Activated CD8-positive, alpha-beta memory T cell treated with anti-CD3 and anti-CD28 coated beads for 4 hours (primary cell): ENCODE results near the gene UXS1.
"Not testable (repeated sequence)": the region's sequence is repeated elsewhere in the genome, so short reads cannot be mapped to it uniquely, and the experiment has no call there.

Experiments
- DNase-seq, 2 donors: peaks; one replicate each; pipeline ENCODE4 v3.0.0-alpha.2; 2020; ENCODE audit warnings: low read depth in 2 of 2

The UXS1 gene

DNA sequence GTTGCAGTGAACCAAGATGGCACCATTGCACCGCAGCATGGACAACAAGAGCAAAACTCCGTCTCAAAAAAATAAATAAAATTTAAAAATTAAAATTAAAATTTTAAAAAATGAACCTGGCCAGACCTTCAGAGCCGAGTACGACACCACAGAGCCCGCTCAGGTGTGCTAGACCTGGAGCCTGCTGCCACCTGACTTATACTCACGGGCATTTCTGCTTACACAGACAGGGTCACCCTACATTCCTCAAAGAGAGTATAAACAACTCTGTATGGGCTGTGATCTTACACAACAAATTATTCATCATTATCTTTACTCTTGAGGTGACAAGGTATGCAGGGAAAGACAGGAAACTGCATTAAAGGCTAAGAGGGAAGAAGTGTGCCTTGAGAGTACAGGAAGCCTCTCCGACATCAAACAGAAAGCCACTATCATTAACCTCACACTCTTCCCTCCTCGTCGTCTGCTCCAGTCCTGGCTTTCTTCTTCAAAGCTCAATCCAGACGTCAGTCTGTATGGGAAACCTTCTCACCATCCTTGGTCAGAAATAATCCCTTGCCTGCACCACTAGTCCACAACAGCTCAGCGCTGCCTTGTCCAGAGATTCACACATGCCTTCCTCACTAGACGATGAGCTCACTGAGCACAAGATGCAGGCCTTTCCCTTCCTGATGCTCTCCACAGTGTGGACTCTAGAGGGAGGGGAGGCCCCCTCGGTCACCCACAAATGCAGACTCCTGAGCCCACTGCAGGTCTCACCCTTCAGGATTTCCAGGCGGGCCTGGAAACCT, 56.2 kb downstream of the UXS1 start:
- no peak for DNase-seq

DNA sequence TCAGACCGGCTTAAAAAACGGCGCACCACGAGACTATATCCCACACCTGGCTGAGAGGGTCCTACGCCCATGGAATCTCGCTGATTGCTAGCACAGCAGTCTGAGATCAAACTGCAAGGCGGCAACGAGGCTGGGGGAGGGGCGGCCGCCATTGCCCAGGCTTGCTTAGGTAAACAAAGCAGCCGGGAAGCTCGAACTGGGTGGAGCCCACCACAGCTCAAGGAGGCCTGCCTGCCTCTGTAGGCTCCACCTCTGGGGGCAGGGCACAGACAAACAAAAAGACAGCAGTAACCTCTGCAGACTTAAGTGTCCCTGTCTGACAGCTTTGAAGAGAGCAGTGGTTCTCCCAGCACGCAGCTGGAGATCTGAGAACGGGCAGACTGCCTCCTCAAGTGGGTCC, 62.9 kb downstream of the UXS1 start:
- not testable (repeated sequence) for DNase-seq

DNA sequence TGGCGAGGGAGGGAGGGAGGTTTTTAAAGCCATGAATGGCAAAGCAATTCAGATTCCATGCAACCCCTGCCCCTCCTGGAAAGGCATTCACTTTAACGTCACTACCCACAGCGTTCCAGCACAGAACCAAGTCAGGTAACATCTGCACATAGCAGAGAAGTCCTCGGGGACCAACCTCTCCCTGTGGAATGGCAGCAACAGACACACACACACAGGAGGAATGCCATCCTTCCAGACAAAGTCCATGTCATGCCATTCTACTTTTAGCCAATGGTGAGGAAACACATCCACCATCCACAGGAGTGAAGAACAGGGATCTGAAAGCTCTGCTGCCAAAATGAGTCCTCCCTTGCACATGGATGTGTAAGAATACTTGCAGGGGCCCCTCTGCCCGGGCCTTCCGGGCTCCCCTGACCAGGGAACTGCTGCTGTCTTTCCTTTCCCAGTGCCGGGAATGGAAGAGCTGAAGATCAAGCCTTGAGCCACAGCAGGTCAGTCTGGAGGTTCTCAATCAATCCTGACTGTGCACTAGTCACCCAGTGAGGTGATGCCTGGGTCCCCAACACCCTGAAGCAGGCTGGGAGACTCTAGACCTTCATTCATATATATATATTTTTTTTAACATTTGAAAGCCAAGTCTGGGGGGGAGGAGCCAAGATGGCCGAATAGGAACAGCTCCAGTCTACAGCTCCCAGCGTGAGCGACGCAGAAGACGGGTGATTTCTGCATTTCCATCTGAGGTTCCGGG, 63.7 kb downstream of the UXS1 start:
- DNase-seq = no peak

DNA sequence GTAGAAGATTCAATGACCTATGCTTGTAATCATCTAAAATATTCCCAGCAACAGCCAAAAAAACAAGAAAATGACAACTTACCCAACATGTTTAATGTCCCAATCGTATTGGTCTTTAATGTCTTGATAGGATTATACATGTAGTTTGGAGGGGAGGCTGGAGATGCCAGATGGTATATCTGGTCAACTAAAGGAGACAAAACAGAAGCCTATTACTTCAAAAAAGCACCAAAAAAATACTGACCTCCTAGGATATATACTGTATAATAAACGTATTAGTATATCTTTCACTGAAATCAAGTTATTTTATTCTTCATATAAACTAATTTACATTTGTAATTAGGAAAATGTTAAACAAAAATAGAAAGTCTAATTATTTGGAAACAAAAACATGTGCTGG, 64.5 kb downstream of the UXS1 start:
- no peak for DNase-seq

DNA sequence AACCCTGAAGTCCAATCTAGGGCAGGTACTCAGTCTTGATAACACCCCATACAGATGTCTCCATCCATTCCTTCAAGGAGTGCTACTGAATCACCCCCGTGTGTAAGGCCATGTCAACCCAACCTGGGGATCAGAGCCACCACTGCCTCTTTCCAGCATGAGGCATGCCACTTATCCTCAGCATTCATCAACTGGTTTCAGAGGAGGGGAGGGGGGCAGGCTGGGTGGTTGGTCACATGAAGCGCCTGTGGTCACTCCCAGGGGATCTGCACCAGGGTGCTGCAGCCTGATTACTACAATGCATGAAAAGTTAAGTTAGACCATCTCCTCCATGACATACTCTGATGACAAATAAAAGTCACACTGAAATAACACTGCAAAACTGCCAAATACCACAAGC, 65.0 kb downstream of the UXS1 start:
- DNase-seq = no peak

DNA sequence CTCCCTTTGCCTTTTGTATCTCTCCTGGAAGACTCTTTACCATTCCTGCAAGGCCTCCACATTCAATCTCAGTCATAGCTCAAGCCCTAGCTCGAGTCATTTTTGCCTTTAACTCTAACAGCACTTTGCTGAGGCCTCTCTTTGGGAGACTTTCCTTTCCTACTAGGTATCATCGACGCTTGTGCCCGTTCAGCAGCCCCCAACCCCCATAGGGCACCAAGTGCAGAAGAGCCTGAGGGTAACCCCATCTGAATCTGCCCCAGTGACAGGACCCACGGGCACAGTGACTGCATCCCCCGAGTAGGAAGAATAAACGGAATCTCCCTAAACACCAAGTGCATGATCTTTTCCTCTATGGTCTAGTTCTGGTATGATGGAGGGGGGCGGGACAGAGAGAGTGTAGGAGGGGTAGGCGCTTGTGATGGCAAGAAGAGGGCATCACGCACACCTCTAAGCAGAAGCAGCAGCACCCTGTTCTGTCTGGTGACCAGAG, 66.3 kb downstream of the UXS1 start:
- DNase-seq = no peak

DNA sequence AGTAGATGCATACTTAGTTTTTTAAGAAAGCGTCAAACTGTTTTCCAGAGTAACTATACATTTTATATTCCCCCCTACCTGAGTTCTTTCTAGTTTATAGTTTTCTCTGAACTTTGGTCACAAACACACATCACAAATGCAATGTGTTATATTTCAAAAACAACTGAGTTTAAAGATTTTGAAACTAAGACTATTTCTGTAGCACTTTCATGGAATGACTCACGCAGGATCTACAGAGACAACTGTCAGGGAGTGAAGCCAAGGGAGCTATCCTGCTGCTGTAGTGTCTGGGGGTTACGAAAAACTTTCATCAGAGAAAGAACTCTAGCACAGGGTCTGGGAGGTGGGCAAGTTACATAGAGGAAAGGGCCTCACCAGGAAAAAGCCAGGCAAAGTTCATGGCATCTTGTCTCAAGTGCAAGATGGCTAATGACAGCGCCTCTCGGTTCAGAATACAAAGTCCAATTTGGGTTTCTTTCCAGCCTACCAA, 66.8 kb downstream of the UXS1 start:
- no peak for DNase-seq

DNA sequence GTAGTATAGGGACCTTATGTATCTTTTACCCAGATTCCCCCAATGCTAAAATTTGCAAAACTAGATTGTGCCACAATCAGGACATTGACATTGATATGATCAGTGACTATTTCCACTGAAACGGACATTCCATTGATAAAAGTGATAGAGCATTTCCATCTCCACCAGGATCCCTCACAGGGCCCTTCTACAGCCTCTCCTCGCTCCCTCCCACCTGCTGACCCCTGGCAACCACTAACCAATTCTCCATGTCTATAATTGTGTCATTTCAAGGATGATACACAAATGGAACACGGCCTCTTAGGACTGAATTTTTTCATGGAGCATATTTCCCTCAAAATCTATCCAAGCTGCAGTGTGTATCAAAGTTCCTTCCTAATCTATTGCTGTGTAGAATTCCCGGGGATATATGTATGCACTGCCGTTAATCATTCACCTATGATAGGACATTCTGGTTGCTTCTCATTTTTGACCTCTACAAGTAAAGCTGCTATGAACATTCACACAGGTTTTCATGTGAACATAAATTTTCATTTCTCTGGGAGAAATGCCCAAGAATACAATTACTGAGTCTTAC, 67.3 kb downstream of the UXS1 start:
- no peak for DNase-seq

DNA sequence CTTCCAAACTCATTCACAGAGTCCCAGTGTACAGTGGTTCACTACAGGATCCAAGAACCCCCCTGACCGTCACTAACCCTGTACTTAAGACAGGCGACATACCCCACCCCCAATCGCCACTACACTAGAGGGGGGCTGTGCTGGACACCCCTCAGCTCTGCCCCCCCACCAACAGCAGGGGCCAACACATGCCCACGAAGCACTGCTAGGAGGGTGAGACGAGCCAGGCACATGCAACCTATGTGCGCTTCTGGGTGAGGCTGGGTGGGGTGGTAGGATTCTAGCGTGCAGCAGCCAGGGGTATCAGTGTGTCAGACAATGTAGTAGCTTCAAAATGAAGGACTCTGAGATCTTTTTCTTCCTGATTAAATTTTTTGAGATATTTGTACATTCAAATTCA, 67.8 kb downstream of the UXS1 start:
- DNase-seq = no peak

DNA sequence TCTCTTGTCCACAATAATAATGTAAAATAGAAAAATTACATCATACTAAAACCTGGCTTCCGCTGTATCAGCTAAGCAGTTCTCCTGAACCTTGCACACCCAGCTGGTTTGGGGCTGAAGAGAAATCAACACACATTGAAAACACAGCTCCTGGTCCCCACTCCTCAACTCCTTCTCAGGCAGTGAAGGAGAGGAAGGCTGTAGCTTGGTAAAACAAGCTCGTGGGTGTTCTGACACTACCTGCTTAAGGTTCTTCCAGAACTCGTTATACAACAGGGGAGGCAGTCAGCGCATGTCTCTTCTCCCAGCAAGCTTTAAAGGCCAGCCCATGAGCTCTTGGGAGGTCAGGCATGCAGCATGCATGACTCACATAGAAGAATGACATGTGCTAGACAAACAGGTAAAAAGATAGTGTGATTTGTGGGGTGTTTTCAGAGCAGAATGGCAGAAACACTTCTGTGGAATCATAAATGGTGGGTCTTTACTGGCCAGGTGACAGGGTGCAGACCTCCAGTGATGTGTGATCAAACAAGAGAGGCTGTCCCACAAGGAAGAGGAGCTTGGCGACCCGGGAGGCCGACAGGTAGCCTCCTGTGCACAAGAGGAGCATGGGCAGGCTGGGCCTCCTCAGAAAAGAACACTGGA, 69.1 kb downstream of the UXS1 start:
- no peak for DNase-seq

DNA sequence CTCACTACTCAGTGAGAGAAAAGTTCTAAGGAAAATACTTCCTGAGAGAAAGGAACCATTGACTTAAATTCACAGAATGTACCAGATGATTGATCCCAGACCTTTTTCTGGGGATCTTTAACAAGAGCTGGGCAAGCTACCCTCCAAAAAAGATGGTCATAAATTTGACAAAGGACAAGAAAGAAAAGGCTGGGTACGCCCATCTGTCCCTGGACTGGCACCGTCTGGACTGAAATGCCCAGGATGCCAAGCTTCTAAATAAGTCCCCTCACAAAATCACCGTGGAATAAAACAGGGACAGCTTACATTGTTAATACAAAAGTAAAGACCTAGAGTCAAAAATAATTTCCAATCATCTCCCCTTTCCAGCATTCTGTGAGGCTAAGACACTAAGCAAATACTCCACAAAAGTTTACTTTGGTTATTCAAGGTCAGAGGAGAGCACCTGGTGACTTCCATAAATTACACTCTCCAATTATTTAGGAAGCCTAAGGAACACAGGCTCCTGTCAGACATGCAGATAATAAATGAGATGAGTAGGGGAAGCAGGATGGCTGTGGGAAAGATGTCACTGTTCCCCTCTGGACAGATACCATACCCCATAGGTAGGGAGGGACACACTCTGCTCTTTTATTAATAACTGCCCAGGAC, 69.9 kb downstream of the UXS1 start:
- no peak for DNase-seq

DNA sequence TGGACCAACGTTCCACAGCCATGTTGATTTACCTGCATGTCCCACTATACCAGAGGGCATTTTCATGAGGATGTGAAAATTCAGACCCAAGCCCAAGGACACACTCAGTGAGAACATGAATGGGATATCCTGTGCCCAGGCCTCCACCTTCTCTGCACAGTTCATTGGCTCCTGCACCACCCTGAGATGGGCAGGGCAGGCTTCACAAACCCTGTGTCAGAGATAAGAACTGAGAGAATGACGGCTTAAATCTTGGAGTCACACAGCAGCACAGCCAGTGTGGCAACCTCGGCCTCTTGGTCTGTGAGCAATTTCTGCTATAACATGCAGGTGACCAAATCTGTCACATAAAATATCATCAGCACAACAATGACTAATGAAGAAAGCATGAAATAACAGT, 71.9 kb downstream of the UXS1 start:
- no peak for DNase-seq

DNA sequence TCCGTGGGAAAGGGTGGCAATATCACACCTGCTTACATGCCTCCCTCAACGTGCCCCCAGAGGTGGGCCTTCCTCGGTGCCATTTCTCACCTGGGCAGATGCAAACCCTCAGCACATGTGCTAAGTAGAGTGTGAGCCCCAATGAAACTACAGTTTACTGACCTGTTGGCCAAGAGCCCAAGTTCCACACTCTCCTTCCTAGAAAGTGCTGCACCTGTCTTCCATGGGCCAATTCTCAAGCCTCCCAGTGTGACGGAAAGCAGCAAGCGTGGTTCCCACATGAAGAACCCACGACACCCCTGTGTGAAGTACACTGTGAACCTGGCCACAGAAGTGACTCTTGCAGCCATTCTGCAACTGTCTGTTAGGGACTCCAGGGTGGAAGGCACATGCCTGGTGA, 73.7 kb downstream of the UXS1 start:
- DNase-seq = no peak

DNA sequence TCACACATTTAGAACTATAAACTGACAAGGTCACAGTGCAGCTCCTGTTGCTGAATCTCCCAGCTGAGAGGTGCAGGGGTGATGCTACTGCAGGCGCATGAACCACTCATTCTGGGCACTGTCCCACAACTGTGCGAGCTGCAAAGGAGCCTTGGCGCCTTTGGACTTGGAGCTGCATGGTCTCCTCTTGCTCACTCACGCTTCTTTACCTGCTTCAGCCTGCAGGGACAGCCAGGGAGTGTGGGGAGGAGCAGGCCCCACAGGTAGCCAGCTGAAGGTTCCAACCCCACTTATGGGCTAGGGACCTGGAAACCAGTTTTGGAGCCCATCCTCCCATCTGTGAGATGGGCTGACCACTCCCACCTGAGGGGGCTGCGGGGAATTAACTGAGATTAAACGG, 75.0 kb downstream of the UXS1 start:
- DNase-seq = no peak

DNA sequence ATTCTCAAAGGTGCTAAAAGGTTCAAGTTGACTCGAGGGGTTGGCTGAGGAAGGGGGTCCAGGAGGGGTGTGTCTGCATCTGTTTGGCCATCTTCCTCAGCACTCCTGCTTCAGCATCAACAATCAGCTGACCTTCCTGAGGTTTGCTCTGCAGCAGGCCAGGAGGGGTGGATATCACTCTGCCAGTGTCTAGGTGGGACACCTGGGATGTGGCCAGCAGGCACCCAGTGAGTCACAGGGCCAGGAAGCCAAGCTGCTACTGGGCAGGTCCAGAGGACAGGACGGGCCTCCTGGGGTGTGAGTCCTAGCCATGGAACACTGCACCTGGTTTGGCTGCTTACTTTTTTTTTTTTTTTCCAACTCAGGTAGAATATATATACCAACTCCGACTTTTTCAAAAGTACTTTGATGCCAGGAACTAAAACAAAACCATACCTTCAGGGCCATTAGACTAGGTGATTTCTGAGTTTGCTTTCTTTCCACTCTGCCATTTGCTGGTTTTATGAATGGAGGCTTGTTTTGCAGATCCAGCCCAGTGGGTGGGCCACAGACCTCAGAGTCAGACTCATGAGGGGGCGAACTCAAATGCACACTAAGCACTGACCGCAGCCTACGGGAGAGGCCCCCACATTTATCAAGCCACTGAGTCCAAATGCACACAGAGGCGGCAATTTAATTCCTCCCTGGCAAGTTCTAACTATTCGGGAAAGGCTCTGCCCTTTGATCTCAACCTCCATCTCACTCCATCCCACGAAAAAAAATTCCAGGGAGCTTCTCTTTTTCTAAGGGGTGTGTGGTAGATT, 76.0 kb downstream of the UXS1 start:
- DNase-seq = no peak

DNA sequence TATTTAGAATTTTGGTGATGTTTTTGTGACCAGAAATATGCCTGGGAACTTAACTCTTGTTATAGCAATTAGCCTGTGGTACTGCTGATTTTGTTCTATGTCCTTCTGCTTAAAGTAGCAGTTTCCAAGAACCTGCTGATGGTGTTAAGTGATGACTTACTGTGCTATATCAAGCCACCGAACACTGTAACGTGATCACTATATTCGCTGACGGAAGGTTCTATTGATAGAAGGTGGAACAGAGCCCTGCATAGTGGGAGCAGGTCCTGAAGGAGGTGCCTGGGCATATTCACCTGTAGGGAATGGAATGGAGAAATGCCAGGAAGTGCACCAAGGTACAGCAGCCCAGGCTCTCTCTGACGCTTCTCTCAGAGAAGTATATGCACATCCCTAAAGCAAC, 76.8 kb downstream of the UXS1 start:
- no peak for DNase-seq

DNA sequence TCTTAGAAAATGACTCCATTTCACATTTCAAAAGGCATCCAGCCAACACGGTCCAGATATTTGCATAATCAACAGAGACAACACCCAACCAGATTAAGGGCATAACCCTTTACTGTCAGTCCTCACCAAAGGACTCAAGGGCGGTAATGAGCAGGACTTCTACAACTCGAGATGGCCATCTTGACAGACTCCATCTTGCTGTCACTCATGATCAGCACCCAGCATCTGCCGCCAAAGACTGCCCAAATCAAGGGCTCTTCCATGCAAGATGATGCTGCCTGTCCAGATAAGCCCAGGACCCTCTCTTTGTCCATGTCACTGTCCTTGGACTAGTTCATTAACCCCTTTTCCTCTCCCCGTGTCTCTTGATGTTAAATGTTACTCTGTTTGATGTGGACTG, 77.9 kb downstream of the UXS1 start:
- DNase-seq = no peak

DNA sequence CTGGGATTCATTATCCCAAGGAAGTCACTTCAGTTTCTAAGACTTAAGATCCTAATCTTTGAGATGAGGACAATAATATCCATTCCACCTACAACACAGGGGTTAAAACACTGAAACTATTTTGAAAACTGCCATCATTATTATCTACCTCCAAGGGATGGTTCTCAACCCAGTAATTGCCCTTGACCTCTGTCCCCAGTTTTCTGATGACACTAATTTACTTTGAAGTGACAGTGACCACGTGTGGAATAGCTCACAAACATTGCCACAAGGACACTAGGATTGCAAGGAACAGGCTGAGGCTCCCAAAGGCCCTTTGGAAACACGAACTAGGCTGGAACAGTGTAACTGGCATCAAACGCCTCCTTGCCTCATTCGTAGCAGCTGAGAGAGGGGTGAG, 78.4 kb downstream of the UXS1 start:
- DNase-seq = no peak

DNA sequence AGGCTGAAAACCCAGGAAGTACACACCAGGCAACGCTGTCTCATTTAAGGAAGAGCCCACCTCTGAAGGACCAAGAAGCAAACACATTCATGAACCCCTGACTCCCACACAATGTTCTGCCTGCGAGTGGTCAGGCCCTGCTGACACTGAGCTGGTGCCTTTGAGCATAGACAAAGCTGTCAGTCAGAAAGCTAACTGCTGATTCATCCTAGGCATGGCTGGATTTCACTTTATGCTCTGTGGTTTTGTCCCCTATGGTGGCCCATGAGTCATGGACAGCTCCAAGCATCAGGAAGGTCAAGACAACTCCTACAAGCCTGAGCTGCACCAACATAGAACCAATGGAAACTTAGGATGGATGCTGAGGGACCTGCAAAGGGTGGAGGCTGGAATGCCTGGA, 78.9 kb downstream of the UXS1 start:
- DNase-seq = no peak

DNA sequence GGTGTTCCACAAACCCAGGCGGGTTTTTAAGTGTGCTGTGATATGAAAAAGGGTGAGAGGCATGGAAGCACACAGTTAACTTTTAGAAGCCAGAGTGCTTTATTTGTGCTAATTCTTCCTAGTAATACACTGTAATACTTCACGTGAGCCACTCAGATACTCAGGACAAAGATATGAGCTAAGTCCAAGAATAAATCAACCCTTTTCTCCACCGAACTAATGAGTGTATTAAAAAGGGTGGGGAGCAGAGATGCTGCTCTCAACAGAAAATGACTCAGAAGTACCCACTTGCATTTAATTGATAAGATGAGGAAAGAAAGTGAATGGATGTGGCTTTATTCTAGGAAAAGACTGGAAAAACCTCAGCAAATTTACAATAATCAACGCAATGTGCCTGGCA, 79.9 kb downstream of the UXS1 start:
- no peak for DNase-seq
